Measurements from ENCODE around the gene AMACR.

The AMACR gene

GRCh38 chr5:34007621-34008600, at the start of gene AMACR:
TSS of gene AMACR (minus strand) at chr5:34008050. CDS start at chr5:34008019, 31 bp downstream.
- peak; percentile 90 for DNase-seq

- no peak for DNase-seq
Observed at GRCh38 chr5:34057569-34057968, 49.7 kb upstream of the AMACR start.

- DNase-seq, result no peak
Observed at GRCh38 chr5:34057118-34057517, 49.3 kb upstream of the AMACR start.

GRCh38 chr5:34055667-34056066, 47.8 kb upstream of the AMACR start:
- no peak for DNase-seq

GRCh38 chr5:34054400-34054729, 46.5 kb upstream of the AMACR start:
- no peak for DNase-seq

GRCh38 chr5:34053571-34054399, 45.9 kb upstream of the AMACR start:
- no peak for DNase-seq

- DNase-seq, result no peak
Observed at GRCh38 chr5:34053133-34053532, 45.3 kb upstream of the AMACR start.

GRCh38 chr5:34051374-34051980, 43.6 kb upstream of the AMACR start:
- DNase-seq, result no peak

- DNase-seq, result no peak
Observed at GRCh38 chr5:34047774-34048572, 40.1 kb upstream of the AMACR start.

GRCh38 chr5:34047143-34047542, 39.3 kb upstream of the AMACR start:
- no peak for DNase-seq

- DNase-seq, result no peak
Observed at GRCh38 chr5:34045996-34046395, 38.1 kb upstream of the AMACR start.

GRCh38 chr5:34045023-34045422, 37.2 kb upstream of the AMACR start:
- DNase-seq, result no peak

GRCh38 chr5:34043099-34043876, 35.4 kb upstream of the AMACR start, which contains the start of gene C1QTNF3:
TSS of gene C1QTNF3 (minus strand) at chr5:34043213. CDS start at chr5:34043125, 88 bp downstream.
- DNase-seq, result no peak

GRCh38 chr5:34042321-34042720, 34.5 kb upstream of the AMACR start:
- DNase-seq, result no peak

- no peak for DNase-seq
Observed at GRCh38 chr5:34041247-34041972, 33.6 kb upstream of the AMACR start.

- DNase-seq, result no peak
Observed at GRCh38 chr5:34040472-34040871, 32.6 kb upstream of the AMACR start.

- no peak for DNase-seq
Observed at GRCh38 chr5:34039398-34040157, 31.7 kb upstream of the AMACR start.

- no peak for DNase-seq
Observed at GRCh38 chr5:34038838-34039237, 31.0 kb upstream of the AMACR start.

GRCh38 chr5:34038390-34038789, 30.5 kb upstream of the AMACR start:
- DNase-seq, result no peak

GRCh38 chr5:34037726-34038125, 29.9 kb upstream of the AMACR start:
- no peak for DNase-seq
